Large intestine (tissue), 3 donors: ENCODE data around the gene CRISPLD2. TPM values are rescaled to one million over a fixed set of nuclear protein-coding genes. Genes with fewer than 3 reads are reported as not detected.

Experiments used
- DNase-seq, 2 donors: peaks; one replicate each; pipeline versions ENCODE4 v3.0.0 to v3.0.0-alpha.2; 2013
- H3K27ac ChIP-seq: one replicate; pipeline ENCODE4 v1.5.1; 2013; ENCODE audit warnings: low read length
- H3K27me3 ChIP-seq: 2 replicates; pipeline ENCODE4 v1.6.1; 2013; ENCODE audit warnings: low read length; ENCODE audit not compliant: control insufficient read depth, insufficient read depth
- H3K36me3 ChIP-seq: 2 replicates; pipeline ENCODE4 v1.6.1; 2013; ENCODE audit warnings: low read length; ENCODE audit not compliant: control insufficient read depth, insufficient read depth
- H3K4me1 ChIP-seq: one replicate; pipeline ENCODE4 v1.6.1; 2013; ENCODE audit warnings: low read length; ENCODE audit not compliant: control insufficient read depth, insufficient read depth
- H3K4me3 ChIP-seq: one replicate; pipeline ENCODE4 v1.5.1; 2013; ENCODE audit warnings: low read length
- H3K9me3 ChIP-seq: one replicate; pipeline ENCODE4 v1.6.1; 2013; ENCODE audit warnings: mild to moderate bottlenecking, low read depth, low read length, moderate library complexity; ENCODE audit not compliant: control insufficient read depth
- whole genome bisulfite sequencing: methylation state at CpG from one replicate; pipeline ENCODE4 v1.1.5; 2013; ENCODE audit warnings: low lambda C conversion rate; ENCODE audit not compliant: insufficient coverage; 5-methylcytosine and 5-hydroxymethylcytosine counted together
- polyA plus RNA-seq: library from polyadenylated mRNA; unstranded; fragments of 120-200 nt; gene quantifications from one replicate; pipeline ENCODE4 v1.2.1, GENCODE V29; 2013

CRISPLD2 gene
- polyA plus RNA-seq, 1 donor: 8.8 TPM

DNA sequence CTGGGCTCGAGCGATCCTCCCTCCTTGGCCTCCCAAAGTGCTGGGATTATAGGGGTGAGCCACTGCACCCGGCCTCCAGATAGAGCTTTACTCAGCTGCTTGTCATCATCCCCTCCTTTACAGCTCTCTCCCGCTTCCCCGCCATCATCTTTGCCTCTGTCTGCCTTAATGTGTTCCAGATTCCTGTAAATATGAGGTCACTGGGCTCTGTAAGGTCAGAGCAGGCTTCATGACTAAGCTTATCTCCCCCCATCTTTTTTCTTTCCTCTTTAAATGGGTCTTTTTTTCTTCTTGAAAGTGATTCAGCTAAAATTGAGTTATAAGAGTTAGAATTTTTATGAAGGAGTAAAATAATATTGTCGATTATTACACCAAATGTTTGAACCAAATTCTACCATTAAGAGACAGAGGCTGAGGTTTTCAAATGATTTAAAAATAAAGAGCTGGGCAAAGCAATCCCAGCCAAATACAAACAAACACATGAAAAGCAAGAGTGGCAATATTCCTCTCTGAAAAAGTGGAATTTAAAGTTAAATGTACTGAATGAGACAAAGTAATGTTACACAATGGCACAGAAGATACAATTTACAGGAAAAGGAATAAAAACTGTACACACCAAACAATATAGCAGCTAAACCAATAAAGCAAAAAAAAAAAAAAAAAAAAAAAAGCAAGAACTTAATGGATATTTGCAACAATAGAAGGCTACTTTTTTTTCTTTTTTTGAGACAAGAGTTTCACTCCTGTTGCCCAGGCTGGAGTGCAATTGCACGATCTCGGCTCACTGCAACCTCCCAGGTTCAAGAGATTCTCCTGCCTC lies 62.1 kb downstream of the CRISPLD2 start:
- Histone ChIP-seq H3K4me1 (no peaks in the 10 kb centered on the region), H3K9me3 (no peaks in the 10 kb centered on the region), H3K36me3 (peaks cover 2% of the 10 kb centered on the region), H3K27ac (no peak overlapping the region), H3K27me3 (no peaks in the 10 kb centered on the region), H3K4me3 (no peak overlapping the region)
- 100% methylated on average over 1 of the region's 8 CpGs for WGBS
- DNase-seq: no peak

- Histone ChIP-seq H3K4me3 (no peak overlapping the region), H3K36me3 (no peaks in the 10 kb centered on the region), H3K27ac (no peak overlapping the region), H3K27me3 (no peaks in the 10 kb centered on the region), H3K9me3 (no peaks in the 10 kb centered on the region), H3K4me1 (no peaks in the 10 kb centered on the region)
- no CpG with 5 or more reads among the region's 9 CpGs for WGBS
- DNase-seq: no peak
These were observed 63.5 kb downstream of the CRISPLD2 start for GRCh38 chr16:84883301-84883700.

DNA sequence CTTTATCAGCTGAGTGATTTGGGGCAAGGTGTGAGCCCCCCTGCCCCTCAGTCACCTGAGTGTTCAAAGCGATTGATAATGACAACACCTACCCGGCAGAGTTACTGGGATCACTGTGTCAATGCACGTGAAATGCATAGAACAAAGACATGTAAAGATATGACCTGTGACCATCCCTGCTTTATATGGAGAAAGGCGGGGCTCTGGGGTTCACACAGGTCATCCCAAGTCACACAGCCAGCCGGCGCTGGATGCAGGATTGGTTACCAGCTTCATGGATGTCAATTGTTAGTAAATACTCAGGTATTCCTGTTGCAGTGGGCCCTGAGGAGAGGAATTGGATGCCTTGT lies 64.4 kb downstream of the CRISPLD2 start:
- no CpG with 5 or more reads among the region's 6 CpGs for WGBS
- Histone ChIP-seq H3K27ac (no peak overlapping the region), H3K4me3 (no peak overlapping the region), H3K9me3 (no peaks in the 10 kb centered on the region), H3K27me3 (no peaks in the 10 kb centered on the region), H3K36me3 (no peaks in the 10 kb centered on the region), H3K4me1 (no peaks in the 10 kb centered on the region)
- no peak for DNase-seq

- no peak for DNase-seq
- H3K36me3 ChIP-seq: peaks cover 3% of the 10 kb centered on the region
- no peaks in the 10 kb centered on the region for H3K4me1 ChIP-seq
- H3K27me3 ChIP-seq: no peaks in the 10 kb centered on the region
- H3K4me3 ChIP-seq: no peak overlapping the region
- H3K27ac ChIP-seq: no peak overlapping the region
- 54% methylated on average over 10 of the region's 25 CpGs for WGBS
- H3K9me3 ChIP-seq: no peaks in the 10 kb centered on the region
These were observed 65.0 kb downstream of the CRISPLD2 start for GRCh38 chr16:84884596-84885341.

GRCh38 chr16:84885342-84885910 lies 65.6 kb downstream of the CRISPLD2 start:
- no peak overlapping the region for H3K27ac ChIP-seq

DNA sequence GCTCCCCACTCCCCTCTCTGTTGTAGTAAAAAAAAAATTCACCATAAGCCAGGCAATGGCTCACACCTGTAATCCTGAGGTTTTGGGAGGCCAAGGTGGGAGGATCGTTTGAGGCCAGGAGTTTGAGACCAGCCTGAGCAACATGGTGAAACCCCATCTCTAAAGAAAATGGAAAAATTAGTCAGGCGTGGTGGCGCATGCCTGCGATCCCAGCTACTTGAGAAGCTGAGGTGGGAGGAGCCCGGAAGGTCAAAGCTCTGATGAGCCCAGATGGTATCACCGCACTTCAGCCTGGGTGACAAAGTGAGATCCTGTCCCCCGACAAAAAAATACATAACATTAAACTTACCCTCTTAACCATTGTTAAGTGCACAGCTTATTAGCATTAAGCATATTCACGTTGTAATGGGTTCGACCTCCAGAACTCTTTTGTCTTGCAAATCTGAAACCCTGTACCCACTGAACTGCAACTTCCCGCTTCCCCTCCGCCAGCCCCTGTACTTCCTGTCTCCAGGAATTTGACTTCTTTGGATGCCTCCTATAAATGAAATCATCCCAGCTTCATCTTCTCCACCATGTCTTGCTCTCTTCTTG lies 66.8 kb downstream of the CRISPLD2 start:
- Histone ChIP-seq H3K4me1 (no peaks in the 10 kb centered on the region), H3K36me3 (peaks cover 3% of the 10 kb centered on the region), H3K4me3 (no peak overlapping the region), H3K27ac (no peak overlapping the region), H3K27me3 (no peaks in the 10 kb centered on the region), H3K9me3 (no peaks in the 10 kb centered on the region)
- no peak for DNase-seq
- WGBS: no CpG with 5 or more reads among the region's 11 CpGs

More at GRCh38 chr16:84885342-84885910, 65.6 kb downstream of the CRISPLD2 start:
- H3K27me3 ChIP-seq: no peaks in the 10 kb centered on the region
- peaks cover 3% of the 10 kb centered on the region for H3K36me3 ChIP-seq
- H3K4me3 ChIP-seq: no peak overlapping the region
- 65% methylated on average over 2 of the region's 9 CpGs for WGBS
- no peaks in the 10 kb centered on the region for H3K4me1 ChIP-seq
- DNase-seq: no peak
- H3K9me3 ChIP-seq: no peaks in the 10 kb centered on the region

GRCh38 chr16:84887207-84887606 lies 67.4 kb downstream of the CRISPLD2 start:
- no CpG with 5 or more reads among the region's 15 CpGs for WGBS
- peaks cover 6% of the 10 kb centered on the region for H3K36me3 ChIP-seq

GRCh38 chr16:84888450-84888849 lies 68.7 kb downstream of the CRISPLD2 start:
- Histone ChIP-seq H3K36me3 (peaks cover 9% of the 10 kb centered on the region), H3K27me3 (no peaks in the 10 kb centered on the region), H3K9me3 (no peaks in the 10 kb centered on the region), H3K4me1 (no peaks in the 10 kb centered on the region), H3K27ac (no peak overlapping the region), H3K4me3 (no peak overlapping the region)
- DNase-seq: no peak
- 100% methylated on average over 1 of the region's 7 CpGs for WGBS

More at GRCh38 chr16:84887207-84887606, 67.4 kb downstream of the CRISPLD2 start:
- Histone ChIP-seq H3K9me3 (no peaks in the 10 kb centered on the region), H3K4me1 (no peaks in the 10 kb centered on the region), H3K27ac (no peak overlapping the region), H3K4me3 (no peak overlapping the region), H3K27me3 (no peaks in the 10 kb centered on the region)
- DNase-seq: no peak

DNA sequence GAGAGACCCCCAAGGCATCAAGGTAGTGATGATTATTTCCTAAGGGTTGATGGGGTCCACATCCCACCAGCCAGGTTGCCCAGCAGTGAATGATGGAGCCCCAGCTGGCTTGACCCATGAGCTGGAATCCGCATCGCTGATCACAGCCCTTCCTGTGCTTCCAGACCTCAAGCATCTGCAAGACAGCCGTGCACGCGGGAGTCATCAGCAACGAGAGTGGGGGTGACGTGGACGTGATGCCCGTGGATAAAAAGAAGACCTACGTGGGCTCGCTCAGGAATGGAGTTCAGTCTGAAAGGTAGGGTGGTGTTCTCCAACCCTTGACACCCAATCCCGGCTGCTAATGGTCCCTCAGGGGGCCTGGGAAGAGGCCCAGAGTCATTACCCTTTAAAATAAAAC lies 69.3 kb downstream of the CRISPLD2 start:
- DNase-seq: no peak
- Histone ChIP-seq H3K36me3 (peaks cover 10% of the 10 kb centered on the region), H3K4me3 (no peak overlapping the region), H3K27me3 (no peaks in the 10 kb centered on the region), H3K4me1 (no peaks in the 10 kb centered on the region), H3K9me3 (no peaks in the 10 kb centered on the region), H3K27ac (no peak overlapping the region)
- WGBS: no CpG with 5 or more reads among the region's 12 CpGs

GRCh38 chr16:84890427-84890826 lies 70.6 kb downstream of the CRISPLD2 start:
- H3K4me3 ChIP-seq: no peak overlapping the region
- H3K9me3 ChIP-seq: no peaks in the 10 kb centered on the region
- WGBS: 100% methylated on average over 1 of the region's 9 CpGs
- DNase-seq: no peak
- H3K27ac ChIP-seq: no peak overlapping the region
- peaks cover 10% of the 10 kb centered on the region for H3K36me3 ChIP-seq
- no peaks in the 10 kb centered on the region for H3K27me3 ChIP-seq
- H3K4me1 ChIP-seq: no peaks in the 10 kb centered on the region
